HG03097 (cell line): ENCODE data around the gene RAE1.

Experiments used
- ATAC-seq: cut with Tn5 transposase; IDR thresholded peaks from one replicate; pipeline ENCODE4 v1.9.1; 2021; ENCODE audit not compliant: unreplicated experiment, low FRiP score

Gene RAE1

DNA sequence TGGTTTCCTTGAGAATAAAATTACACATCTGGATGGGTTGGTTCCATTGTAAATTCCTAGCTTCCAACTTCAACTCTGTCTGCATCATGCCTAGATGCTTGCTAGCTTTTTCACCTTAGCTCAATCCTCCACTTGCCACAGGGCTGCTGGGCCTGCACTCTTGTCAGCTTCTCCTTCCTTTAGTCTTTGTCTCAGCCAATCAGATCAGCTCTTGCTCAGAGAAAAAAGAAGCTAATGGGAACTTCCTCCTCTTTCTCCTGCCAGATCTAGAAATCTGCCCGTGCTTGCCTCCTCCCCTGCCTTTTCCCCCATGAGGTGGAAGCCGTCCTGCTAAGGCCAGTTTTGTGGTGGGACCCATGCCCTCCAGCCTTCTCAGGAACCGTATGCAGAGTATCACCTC, 18.5 kb downstream of the RAE1 start:
- no peak for ATAC-seq

DNA sequence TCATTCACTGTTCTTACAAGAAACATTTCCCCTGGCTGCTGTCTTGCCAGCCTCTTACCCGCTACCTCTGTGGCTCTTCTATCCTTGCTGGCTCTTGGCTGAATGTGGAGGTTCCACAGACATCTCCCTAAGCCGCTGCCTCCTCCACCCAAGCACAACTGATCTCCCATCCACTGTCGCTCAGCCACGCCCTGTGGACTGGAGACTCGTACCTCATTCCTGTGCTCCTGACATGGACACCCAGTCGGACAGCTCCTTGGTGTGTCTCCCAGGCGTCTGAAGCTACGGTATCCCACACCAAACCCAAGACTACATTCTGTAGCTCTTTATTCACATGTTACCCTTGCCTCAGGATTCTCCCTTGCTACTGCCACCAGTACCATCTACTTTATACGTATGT, 19.3 kb downstream of the RAE1 start:
- no peak for ATAC-seq

- no peak for ATAC-seq
These were observed 20.3 kb downstream of the RAE1 start for GRCh38 chr20:57371363-57371762.

DNA sequence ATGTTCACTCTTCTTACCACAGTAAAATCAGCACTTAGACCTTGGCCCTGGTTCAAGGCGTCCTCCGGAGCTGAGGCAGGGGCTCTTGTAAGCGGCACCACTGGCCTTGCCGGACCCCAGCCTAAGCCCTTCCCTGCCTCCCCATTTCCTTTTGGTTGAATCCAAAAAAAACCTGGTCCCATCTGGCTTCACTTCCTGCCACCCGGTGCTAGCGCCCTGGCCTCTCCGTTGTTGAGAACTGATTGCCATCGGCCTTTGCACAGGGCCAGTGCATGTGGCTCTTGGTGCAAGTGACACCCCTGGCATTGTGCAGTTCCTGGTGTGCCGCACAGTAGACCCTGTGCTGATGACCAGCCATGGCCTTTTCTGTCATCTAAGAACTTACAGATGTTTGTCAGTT, 21.1 kb downstream of the RAE1 start:
- no peak for ATAC-seq

DNA sequence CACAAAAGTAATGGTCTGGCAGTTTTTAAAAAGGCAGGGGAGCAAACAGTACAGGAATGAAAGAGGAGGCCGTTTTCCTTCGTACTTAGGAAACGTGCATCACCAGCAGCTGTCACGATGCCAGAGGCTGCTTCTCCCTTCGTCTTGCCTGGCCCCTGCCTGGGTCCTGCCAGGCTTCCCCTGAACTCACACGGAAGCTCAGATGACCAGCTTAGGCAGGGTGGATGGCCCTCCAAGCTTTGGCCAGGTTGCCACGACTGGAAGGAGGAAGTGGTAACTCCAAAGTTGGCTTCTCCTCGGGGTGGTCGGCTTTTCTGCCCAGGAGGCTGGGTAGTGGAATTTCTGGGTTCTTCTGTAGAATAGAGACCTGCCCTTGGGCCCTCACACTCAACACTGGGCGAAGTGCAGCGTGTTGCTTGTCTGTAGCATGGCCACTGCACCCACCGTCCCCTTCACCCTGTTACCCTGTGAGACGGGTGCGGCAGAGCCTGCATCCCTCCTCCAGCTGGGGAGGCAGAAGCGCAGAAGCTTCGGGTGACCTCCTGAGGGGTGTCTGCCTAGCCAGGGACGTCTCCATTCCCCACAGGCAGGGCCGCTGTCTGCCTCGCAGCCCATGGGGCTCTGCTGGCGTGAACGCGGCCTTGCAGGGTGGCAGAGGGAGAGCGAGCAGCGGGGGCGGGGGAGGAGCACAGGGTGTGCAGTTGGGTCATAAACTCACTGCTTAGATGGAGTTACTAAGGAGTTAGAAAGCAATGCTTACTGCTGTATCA, 21.7 kb downstream of the RAE1 start:
- ATAC-seq, result no peak

GRCh38 chr20:57374343-57374930, 23.4 kb downstream of the RAE1 start:
- ATAC-seq, result no peak

- no peak for ATAC-seq
These were observed 24.0 kb downstream of the RAE1 start for GRCh38 chr20:57374931-57375651.

GRCh38 chr20:57375652-57376230, 24.7 kb downstream of the RAE1 start:
- no peak for ATAC-seq

- no peak for ATAC-seq
These were observed 26.3 kb downstream of the RAE1 start for GRCh38 chr20:57377350-57377749.

GRCh38 chr20:57378107-57378506, 27.1 kb downstream of the RAE1 start:
- no peak for ATAC-seq

DNA sequence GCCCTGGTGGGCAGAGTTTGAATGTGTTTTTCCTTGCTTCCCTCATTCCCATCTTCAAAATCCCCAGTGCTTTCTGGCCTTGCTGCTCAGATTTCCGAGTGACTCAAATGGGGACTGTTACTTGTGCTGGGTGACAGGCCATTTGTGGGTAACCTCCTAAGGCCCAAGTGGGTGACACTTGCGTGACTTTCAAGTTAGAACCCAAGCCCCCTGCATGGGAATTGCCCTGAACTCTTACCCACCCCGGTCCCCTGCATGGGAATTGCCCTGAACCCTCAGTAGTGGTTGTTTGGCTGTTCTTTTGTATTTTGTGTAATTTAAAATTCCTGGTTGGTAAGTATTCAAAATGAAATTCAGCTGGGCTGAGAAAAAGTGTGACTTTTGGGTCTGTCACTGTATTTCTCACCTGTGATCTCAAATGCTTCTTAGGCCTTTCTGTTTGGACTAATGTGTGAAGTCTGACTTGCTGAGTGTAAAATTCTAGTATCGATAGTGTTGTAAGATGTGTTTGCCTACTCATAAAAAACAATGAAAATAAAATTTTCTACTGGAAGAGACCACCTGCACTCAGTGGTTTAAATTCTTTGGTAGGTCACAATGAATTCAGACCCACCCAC, 27.7 kb downstream of the RAE1 start:
- ATAC-seq, result no peak

DNA sequence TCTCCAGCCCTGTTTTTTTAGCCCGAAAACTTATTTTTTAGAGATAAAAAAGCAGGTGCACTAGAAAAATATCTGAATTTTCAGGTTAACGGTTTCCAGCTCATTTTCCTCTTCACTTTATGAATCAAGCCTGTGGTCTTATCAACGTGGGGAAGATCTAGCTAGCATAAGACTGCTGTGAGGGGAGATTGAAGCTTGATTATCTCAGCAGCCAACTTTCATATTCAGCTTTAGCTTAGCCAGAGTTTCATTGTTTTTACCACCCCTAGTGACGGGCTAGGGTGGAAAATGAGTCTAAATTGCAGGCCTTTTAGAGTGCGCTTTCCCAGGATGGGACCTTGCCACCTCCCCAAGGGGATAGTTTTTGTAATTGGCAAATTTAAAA, 28.2 kb downstream of the RAE1 start:
- ATAC-seq, result no peak

- ATAC-seq, result no peak
These were observed 29.2 kb downstream of the RAE1 start for GRCh38 chr20:57380081-57380750.

DNA sequence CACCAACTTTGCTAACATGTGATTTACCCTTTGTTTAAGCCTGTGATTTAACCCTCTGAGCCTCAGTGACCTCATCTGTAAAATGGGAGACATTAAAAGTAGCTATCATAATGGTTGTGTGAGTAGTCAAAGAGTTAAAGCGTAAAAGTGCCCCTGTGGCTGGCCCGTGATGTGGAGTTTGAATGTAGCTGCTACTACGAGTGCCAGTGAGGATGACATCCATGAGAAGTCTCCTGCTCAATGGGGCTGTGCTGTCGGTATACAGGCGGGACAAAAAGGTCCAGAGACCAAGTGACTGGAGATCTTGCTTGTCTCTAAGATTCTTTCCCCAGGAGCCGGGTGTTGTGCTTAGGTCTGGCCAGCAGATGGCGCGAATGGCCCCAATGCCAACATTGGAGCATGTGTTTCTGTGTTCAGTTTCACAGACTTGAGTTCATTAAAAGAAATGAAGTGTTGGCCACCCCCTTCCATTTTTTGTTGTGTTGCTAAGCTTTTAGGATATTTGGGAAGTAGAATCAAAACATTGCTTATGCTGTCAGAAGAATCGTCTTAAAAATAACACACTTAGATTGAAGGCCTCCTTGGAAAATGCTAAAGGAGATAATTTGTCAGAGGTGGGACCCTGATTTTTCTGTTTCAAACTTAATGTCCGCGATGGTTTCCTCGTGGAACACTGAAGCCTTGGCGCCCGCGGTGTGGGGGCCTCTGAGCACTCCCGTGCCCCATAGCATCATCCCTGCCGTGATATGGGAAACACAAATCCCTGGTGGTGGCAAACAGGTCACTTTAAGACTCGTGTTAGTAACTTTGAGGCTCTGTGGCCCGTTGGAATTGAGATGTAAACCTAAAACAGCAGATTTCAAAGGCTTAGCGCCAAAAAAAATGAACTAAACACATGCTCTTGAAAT, 30.8 kb downstream of the RAE1 start:
- ATAC-seq, result no peak

GRCh38 chr20:57382516-57382915, 31.5 kb downstream of the RAE1 start:
- no peak for ATAC-seq

DNA sequence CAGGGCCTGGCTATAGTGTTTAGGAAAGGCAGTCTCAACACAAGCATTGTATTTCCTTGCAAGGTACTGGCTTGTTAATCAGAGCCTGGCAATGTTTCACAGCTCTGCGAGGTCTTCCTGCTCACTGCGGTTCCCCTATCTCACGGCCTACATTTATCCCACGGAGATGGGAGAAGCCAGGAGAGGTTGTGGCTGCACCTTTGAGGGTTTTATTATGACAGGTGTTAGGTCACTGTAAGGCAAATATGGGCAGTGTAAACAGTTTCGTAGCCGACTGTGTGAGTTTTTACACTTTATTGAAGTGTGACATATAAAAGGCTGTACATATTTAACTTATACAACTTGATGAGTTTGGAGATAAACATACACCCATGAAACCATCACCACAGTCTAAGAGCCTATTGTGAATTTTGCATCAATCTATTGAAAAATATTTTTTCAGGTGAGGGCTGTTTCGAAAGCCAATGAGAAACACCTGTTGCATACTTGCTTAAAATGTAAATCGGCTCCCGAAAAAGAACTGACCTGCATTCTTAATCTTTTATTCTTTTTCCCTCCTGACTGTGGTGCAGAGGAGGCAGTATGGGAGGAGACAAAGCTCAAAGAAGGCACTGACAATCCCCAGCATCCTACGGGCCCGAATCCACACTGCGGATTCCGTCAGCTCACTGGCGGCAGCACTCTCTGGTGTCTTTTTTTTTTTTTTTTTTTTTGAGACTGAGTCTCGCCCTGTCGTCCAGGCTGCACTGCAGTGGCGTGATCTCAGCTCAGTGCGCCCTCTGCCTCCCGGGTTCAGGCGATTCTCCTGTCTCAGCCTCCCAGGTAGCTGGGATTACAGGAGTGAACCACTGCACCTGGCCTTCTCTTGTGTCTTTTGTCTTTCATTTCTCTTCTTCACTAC, 32.6 kb downstream of the RAE1 start:
- no peak for ATAC-seq

DNA sequence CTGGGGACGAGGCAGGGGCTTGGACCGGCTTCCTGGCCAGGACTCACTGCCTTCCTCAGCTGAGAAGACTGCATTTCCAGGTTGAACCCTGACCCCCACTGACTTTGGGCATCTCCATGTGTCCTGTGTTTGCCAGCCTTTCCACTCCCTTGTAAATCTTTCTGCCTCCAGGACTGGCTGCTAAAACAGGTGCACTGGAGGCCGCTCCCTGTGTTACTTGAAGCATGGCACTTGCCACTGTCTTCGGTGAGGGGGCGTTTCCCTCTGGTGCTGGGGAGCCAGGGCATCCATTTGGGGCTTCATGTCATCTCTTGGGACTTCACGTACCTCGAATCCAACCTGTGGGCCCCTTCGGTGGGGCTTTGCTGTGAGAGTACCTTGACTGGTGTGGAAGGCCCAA, 33.4 kb downstream of the RAE1 start:
- ATAC-seq, result no peak

- ATAC-seq, result no peak
These were observed 34.1 kb downstream of the RAE1 start for GRCh38 chr20:57384953-57385761.
